K562 (cell line): Measurements from ENCODE around the gene SCLT1.

Source experiments
- CBX1 ChIP-seq: sonication (generic); IDR thresholded peaks from 2 replicates; pipeline ENCODE4 v1.6.1; 2016; ENCODE audit warnings: antibody characterized with exemption, low read depth, mild to moderate bottlenecking
- NCOA4 ChIP-seq: fragments of 450-650 bp; IDR thresholded peaks from 2 replicates; pipeline ENCODE4 v1.6.1; 2018; ENCODE audit warnings: mild to moderate bottlenecking; ENCODE audit not compliant: partially characterized antibody
- ZBTB5 ChIP-seq: fragments of 450-650 bp; IDR thresholded peaks from 2 replicates; pipeline ENCODE4 v1.6.1; 2017; ENCODE audit warnings: antibody characterized with exemption

GRCh38 chr4:128942607-128943006, 150.7 kb downstream of the SCLT1 start:
- no peak for TF ChIP-seq ZBTB5
- TF ChIP-seq CBX1, result no peak
- no peak for TF ChIP-seq NCOA4
